ENCODE results near the gene MAPK10. TPM values are rescaled to one million over a fixed set of nuclear protein-coding genes. Genes with fewer than 3 reads are reported as not detected.

The MAPK10 gene
- total RNA-seq, 1 experiment from 2014 or later: 4.7 TPM

DNA sequence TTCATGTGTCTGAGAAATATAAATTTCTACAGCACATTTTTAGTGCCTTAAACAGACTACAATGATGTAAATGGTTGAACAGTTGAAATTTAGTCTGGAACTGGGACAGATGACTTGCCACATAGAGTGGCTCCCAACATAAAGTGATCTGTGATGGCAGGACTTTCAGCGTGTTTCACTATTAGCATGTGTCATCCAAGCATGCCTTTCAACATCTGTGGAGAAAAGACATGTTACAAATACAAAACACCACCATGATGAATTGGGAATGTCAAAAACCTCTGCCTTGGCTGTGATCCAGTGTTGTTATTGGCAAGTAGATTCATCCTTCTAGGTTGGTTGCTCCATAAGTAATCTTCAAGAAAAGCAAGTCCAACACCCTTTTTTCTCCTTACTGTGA, 348.7 kb downstream of the MAPK10 start:
- no peaks in the 10 kb centered on the region for H3K79me1 ChIP-seq (ENCODE audit: insufficient read depth, low read depth, low read length, poor library complexity, severe bottlenecking)
- H3K27me3 ChIP-seq (ENCODE audit: insufficient read depth, low read length): no peaks in the 10 kb centered on the region
- no CpG with 5 or more reads among the region's 1 CpG for WGBS (ENCODE audit: extremely low coverage, insufficient read length, low lambda C conversion rate)
- no peak for DNase-seq
- H3K27ac ChIP-seq (ENCODE audit: insufficient read length, low read depth, low read length): no peak overlapping the region
- no peak overlapping the region for H3K18ac ChIP-seq (ENCODE audit: insufficient read length, low read depth, low read length)
- no peak overlapping the region for H3K9ac ChIP-seq (ENCODE audit: extremely low read depth, insufficient read length, low read length)
- H3K4me1 ChIP-seq (ENCODE audit: insufficient read depth, low read length): no peaks in the 10 kb centered on the region
- H2AK5ac ChIP-seq (ENCODE audit: insufficient read length, low read length): no peak overlapping the region
- H2BK12ac ChIP-seq (ENCODE audit: insufficient read length, low read depth, low read length): no peak overlapping the region
- no peak overlapping the region for H3K14ac ChIP-seq (ENCODE audit: insufficient read depth, low read length)
- no peak overlapping the region for H3K56ac ChIP-seq (ENCODE audit: insufficient read length, low read depth, low read length)
- Mint-ChIP-seq H3K4me1 (peaks cover 10 to 13% of the 10 kb centered on the region in 2 experiments), H3K4me3 (no peak overlapping the region), H3K27me3 (ENCODE audit: low read depth) (no peaks in the 10 kb centered on the region), H3K9me3 (no peaks in the 10 kb centered on the region), H3K36me3 (ENCODE audit: insufficient read depth in 1 of 3, low read depth in 3 of 3) (no peaks in the 10 kb centered on the region), H3K27ac (no peak overlapping the region)
- no peak overlapping the region for H2BK5ac ChIP-seq (ENCODE audit: insufficient read length, low read length)
- no peak overlapping the region for H3K4ac ChIP-seq (ENCODE audit: low read depth, low read length)
- H4K91ac ChIP-seq (ENCODE audit: insufficient read length, low read depth, low read length): no peak overlapping the region
- H2AFZ ChIP-seq (ENCODE audit: low read length): no peak overlapping the region
- H3K9me3 ChIP-seq (ENCODE audit: control insufficient read depth, low read depth, low read length): no peaks in the 10 kb centered on the region
- no peak overlapping the region for H2BK15ac ChIP-seq (ENCODE audit: low read depth, low read length)
- no peak overlapping the region for H2BK120ac ChIP-seq (ENCODE audit: low read depth, low read length, poor library complexity, severe bottlenecking)
- no peak for TF ChIP-seq CTCF (conservative IDR thresholded peaks at IDR 0.05)
- H4K5ac ChIP-seq (ENCODE audit: insufficient read length, low read depth, low read length): no peak overlapping the region
- H3T11ph ChIP-seq (ENCODE audit: low read length): no peak overlapping the region
- no peaks in the 10 kb centered on the region for H3K79me2 ChIP-seq (ENCODE audit: insufficient read depth, low read length)
- H2BK20ac ChIP-seq (ENCODE audit: low read depth, low read length, poor library complexity, severe bottlenecking): no peak overlapping the region
- H3K4me2 ChIP-seq (ENCODE audit: insufficient read depth, insufficient read length, low read length): no peak overlapping the region
- H3K23me2 ChIP-seq (ENCODE audit: insufficient read length, low read depth, low read length, poor library complexity, severe bottlenecking): no peaks in the 10 kb centered on the region
- H3K23ac ChIP-seq (ENCODE audit: insufficient read length, low read depth, low read length): no peak overlapping the region
- H4K8ac ChIP-seq (replicated peaks; ENCODE audit: insufficient read length, low read depth, low read length): no peak overlapping the region
- no peaks in the 10 kb centered on the region for H4K20me1 ChIP-seq (ENCODE audit: control insufficient read depth, insufficient read depth, insufficient read length)
